HG03439 (cell line): Measurements from ENCODE around the gene CYP1A2.

Experiments used
- ATAC-seq: cut with Tn5 transposase; IDR thresholded peaks from one replicate; pipeline ENCODE4 v1.9.1; 2021; ENCODE audit warnings: mild to moderate bottlenecking, moderate library complexity; ENCODE audit not compliant: unreplicated experiment

Gene CYP1A2

GRCh38 chr15:74801311-74801997 lies 52.8 kb downstream of the CYP1A2 start:
- ATAC-seq: no peak

DNA sequence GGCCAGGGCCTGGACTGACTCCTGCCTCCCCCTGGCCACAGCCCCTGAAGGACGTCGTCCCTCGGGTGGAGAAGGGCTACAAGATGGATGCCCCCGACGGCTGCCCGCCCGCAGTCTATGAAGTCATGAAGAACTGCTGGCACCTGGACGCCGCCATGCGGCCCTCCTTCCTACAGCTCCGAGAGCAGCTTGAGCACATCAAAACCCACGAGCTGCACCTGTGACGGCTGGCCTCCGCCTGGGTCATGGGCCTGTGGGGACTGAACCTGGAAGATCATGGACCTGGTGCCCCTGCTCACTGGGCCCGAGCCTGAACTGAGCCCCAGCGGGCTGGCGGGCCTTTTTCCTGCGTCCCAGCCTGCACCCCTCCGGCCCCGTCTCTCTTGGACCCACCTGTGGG lies 53.6 kb downstream of the CYP1A2 start:
- ATAC-seq: no peak

DNA sequence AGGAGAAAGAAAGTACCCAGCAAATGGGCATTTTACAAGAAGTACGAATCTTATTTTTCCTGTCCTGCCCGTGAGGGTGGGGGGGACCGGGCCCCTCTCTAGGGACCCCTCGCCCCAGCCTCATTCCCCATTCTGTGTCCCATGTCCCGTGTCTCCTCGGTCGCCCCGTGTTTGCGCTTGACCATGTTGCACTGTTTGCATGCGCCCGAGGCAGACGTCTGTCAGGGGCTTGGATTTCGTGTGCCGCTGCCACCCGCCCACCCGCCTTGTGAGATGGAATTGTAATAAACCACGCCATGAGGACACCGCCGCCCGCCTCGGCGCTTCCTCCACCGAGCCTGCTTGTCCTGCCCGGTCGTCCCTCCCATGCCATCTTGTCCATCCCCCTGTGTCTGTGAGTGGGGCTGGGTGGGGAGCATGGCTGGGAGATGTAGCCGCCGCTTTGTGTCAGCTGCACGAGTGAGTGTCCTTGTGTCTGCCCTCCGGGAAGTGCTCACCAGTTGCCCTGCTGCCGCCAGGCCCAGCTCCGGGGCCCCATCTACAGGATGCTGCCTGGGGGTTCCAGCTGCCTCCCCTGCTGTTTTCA lies 54.3 kb downstream of the CYP1A2 start:
- no peak for ATAC-seq

DNA sequence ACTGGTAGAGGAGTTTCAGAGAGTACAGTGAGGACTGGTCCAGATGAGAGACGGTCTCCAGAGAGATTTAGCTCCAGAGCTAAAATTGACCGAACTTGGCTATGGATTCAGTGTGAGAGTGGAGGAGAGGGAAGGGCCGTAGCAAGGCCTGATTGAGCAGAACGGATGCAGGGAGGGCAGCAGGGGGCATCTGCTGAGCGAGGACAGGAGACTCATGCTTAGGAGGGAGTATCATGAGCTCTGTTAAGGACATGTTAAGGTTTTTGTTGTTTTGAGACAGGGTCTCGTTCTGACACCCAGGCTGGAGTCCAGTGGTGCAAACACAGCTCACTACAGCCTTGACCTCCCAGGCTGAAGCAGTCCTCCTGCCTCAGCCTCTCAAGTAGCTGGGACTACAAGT lies 56.3 kb downstream of the CYP1A2 start:
- no peak for ATAC-seq
